Activated CD4-positive, CD25-positive, alpha-beta regulatory T cell treated with anti-CD3 and anti-CD28 coated beads, Interleukin-2, amount 50 U/mL, for 24 hours (primary cell): Measurements from ENCODE around the gene CEP89.
"Not testable (repeated sequence)": the region's sequence is repeated elsewhere in the genome, so short reads cannot be mapped to it uniquely, and the experiment has no call there.

ENCODE experiments used
- ATAC-seq, 2 donors: fragments of 150-1000 bp; cut with Tn5 transposase; one replicate each; pipeline ENCODE4 v1.10.0; 2021; ENCODE audit warnings: mild to moderate bottlenecking in 1 of 2, moderate library complexity in 1 of 2

CEP89 gene

GRCh38 chr19:32971715-32972540 is at the start of gene CEP89, which contains the start of gene FAAP24:
Gene CEP89 (minus strand): TSS chr19:32971958. CDS start chr19:32971874, 84 bp downstream.
Gene FAAP24 (plus strand): TSS chr19:32972242. CDS start chr19:32973197, 955 bp downstream.
- peak; percentile 98 to 99 for ATAC-seq

GRCh38 chr19:33010891-33011290 is 39.1 kb upstream of the CEP89 start:
- not testable (repeated sequence) for ATAC-seq

GRCh38 chr19:33008738-33009137 is 37.0 kb upstream of the CEP89 start:
- no peak for ATAC-seq

DNA sequence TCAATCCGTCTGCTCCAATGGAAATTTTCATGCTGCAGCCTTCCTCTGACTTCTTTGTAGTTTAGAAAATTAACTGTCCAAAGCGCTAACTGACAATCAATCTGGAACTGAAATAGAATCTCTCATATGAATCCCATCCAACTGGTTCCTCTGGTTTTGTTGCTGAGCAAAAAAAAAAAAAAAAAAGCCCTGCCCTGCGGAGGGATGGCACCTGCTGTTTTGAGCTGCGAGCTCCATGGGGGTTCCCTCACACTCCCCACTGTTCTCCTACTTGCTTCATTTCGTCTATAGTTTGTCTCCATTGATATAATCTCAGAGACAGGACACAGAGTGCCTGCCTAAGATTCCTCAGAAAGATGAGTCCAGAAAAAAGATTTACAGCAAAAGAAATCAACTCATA is 33.7 kb upstream of the CEP89 start:
- no peak for ATAC-seq

GRCh38 chr19:33003424-33004024 is 31.8 kb upstream of the CEP89 start:
- not testable (repeated sequence) for ATAC-seq

DNA sequence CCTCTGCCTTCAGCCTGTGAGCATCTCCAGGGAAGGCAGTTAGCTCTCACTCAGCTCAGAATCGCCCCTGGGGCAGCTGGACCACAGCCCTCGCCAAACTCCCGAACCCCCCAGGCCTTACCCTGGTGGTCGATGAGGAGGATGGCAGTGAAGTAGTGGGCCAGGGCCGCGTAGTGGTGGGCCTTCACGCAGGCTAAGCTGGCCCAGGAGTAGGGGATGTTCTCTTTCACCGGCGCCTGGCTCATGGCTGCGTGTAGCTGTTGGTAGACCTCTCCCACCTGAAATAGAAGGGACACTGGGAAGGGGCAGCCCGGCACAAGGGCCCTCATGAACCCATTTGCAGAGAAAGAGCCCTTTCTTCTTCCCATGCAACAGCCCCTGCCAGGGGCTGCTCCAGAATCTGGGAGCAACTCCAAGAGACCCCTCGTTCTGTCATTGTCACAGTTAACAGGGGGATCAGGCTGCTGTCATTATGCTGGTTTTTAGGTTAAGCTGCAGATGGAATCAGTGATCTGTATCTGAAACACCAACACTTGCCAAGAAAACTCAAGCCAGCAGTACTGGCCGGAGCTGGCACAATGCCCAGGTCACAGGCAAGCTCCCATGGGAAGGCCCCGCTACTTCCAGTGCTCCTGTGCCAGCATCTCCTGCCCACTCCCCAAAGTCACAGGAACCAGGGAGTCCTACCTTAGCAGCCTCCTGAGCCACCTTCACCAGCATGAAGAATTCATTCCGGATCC is 30.5 kb upstream of the CEP89 start:
- not testable (repeated sequence) for ATAC-seq

DNA sequence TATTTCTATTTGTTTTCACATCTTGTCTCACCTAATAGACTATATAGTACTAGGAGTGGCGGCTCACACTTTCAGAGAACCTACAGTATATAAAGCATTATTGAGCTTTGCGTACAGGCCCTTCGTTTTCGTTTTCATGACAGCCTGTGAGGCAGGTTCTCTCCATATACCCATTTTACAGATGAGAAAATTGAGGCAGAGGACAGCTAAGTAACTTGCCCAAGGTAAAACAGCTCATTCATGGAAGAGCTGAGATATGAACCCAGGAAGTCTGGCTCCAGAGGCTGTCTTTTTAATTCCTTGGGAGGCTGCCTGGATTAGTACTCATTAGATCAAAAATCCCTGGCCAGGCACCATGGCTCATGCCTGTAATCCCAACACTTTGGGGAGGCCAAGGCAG is 29.2 kb upstream of the CEP89 start:
- no peak for ATAC-seq

DNA sequence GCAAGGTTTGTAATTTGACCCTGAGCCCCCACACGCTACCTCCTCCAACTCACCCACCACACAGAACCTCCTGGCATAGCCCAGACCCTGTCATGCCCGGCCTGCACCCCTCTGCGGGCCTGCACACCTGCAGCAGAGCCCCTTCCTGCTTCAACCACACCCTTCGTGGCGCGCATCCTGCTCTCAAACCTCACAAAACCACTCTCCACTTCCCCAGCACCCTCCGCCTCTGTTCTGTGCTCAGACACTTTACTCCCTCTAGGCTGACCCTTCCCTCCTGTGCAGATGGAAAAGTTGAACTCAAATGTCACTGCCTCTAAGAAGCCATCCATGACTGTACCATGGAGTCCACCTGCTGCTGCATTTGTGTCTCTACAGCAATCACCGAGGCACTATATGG is 28.8 kb upstream of the CEP89 start:
- ATAC-seq: no peak

GRCh38 chr19:32998722-32999121 is 27.0 kb upstream of the CEP89 start:
- no peak for ATAC-seq

GRCh38 chr19:32997716-32998355 is 26.1 kb upstream of the CEP89 start:
- ATAC-seq: no peak

DNA sequence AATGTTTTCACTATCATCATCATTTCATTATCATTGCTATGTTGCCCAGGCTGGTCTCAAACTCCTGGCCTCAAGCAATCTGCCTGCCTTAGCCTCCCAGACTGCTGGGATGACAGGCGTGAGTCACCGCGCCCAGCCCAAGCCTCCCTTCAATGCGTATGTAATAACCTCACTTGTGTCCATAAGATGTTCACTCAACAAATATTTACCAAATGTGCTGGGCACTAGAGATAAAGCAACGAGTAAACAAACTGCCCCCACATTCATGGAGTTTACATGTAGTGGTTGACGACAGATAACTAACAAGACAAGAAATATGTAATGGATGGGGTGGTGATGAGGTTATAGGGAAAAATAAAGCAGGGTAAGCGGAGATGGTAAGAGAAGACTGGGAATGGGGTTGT is 25.3 kb upstream of the CEP89 start:
- ATAC-seq: not testable (repeated sequence)

DNA sequence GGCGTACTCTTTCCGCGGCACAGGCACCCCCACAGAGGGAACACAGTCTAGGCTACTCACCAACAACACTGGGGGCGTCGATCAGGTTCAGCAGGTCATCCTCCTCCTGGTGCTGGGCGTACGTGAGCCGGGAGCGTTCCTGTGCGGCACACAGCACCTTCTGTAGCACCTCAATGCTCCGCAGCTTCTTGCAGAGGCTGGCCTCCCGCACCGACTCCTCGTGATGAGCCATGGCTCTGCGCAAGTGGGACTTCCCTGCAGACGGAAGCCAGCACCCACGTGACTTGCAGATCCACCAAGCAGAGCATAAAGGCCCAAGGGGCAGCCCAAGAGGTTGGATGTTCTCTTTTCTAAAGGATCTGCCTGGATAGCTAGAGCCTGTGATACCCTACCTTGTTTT is 24.2 kb upstream of the CEP89 start:
- ATAC-seq: not testable (repeated sequence)

DNA sequence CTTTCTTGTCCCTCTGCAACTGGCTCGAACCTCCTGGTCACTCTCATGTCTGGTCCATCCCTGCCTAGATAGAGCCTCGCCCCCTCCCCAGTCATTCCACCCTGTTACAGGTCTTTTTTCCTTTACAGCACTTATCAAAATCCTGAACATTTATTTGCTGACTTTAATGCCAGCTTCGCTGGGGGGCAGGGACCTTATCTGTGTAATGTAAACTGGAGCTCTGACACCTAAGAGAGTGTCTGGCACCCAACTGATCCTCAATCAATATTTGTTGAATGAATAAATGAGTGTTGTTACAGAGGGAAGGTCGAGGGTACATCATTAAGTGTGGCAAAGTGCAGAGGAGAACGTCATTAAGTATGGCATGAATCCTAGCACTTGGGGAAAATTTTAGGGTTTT is 17.0 kb upstream of the CEP89 start:
- ATAC-seq: no peak

DNA sequence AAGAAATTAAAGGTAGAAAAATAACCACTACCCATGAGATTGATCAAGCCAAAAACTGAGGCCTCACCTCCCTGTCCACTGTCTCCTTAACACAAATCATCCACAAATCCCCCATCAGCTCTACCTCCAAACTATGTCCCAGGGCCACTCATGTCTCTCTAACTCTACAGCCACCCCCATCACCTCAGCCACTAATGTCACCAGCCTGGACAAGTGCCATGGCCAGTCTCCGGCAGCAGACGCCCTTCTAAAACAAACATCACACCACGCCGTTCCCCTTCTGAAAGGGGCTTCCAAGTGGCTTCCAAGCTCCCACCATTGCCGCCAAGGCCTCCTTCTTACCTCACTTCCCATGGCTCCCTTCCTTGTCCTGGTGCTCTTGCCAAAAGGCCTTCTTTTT is 16.5 kb upstream of the CEP89 start:
- ATAC-seq: not testable (repeated sequence)

GRCh38 chr19:32982488-32982887 is 10.7 kb upstream of the CEP89 start:
- not testable (repeated sequence) for ATAC-seq

GRCh38 chr19:32979807-32980206 is 8.0 kb upstream of the CEP89 start:
- not testable (repeated sequence) for ATAC-seq

DNA sequence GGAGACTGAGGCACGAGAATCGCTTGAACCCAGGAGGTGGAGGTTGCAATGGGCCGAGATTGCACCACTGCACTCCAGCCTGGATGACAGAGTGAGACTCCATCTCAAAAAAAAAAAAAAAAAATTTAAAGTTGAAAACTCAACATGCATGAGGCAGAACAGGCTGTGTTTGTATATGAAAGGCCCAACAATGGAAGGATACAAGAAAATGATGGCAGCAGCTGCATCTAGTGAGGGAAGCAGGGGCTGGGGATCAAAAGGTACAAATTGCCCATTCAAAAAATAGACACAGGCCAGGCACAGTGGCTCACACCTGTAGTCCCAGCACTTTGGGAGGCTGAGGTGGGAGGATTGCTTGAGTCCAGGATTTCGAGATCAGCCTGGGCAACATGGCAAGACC is 6.1 kb upstream of the CEP89 start:
- ATAC-seq: not testable (repeated sequence)

DNA sequence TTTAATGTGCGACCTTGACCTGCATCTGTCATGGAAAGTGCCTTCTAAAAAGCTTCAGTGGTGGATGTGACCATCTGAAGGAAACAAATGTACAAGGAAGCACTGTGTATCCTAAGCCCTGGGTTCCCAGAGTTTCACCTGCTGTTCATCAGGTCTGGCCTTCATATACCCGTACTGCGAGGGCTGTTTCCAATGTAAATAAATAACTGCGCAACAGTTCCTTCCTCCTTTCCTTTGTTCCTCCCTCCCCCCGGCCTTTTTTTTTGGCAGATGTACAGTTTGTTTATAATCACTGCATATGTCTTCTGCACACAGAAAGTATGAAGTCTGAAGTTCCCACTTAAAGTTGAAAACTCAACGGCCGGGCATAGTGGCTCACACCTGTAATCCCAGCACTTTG is 5.5 kb upstream of the CEP89 start:
- no peak for ATAC-seq

- no peak for ATAC-seq
These were observed 4.6 kb upstream of the CEP89 start for GRCh38 chr19:32976223-32976805.

DNA sequence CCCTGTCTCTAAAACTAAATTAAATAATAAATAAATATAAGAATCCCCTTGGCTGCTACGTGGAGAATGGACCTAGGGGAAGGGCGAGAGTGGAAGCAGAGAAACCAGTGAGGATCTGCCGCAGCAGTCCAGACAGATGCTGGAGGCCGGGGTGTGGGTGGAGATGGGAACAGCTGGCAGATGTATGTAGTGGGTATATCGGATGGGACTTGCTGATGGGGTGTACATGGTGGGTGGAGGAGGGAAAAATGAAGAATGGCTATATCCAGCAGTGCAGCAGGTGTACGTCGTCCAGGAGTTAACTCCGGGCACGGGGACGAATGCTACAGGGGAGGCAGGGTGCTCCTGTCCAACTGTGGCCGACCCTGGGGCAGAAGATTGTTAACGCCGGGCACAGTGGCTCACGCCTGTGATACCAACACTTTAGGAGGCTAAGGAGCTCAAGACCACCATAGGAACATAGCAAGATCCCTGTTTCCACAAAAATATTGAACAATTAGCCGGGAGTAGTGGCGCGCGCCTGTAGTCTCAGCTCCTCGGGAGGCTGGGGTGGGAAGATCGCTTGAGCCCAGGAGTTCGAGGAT is 654 bp downstream of the CEP89 start:
- no peak for ATAC-seq

DNA sequence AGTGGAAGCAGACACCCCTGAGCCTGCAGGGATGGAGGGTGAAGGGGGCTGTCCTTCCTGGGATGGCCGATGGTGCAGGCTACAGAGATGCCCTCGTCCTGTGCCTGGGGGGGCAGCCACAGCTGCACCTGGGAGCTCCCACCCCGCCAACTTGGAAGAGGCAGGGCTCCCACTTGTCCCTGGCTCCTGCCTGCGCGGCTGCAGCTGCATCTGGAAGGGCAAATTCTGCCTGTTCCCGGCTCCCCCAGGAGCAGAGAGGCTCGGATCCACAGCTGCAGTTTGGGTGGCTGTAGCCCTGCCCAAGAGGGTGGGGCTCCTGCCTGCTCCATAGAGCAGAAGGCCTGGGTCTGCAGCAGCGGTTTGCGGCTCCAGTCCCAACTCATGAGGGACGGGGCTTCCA is 2.2 kb downstream of the CEP89 start:
- no peak for ATAC-seq

DNA sequence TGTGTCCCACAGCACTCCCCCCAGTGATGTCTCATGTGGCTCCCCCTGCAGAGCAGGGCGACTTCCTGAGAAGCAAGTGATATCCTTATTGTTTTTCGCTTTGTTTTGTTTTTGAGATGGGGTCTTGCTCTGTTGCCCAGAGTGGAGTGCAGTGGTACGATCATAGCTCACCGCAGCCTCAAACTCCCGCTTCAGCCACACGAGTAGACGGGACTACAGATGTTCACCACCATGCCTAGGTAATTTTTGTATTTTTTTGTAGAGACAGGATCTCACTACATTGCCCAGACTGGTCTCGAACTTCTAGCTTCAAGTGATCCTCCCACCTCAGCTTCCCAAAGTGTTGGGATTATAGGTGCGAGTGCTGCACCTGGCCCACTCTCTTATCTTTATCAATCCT is 5.0 kb downstream of the CEP89 start:
- ATAC-seq: no peak
